K562 (cell line): ENCODE measurements around the gene NMRK2. TPM values are rescaled to one million over a fixed set of nuclear protein-coding genes. Genes with fewer than 3 reads are reported as not detected.
A peak's percentile ranks its signal among the peaks of the same experiment; 100 is the strongest.

ENCODE experiments used
- ARID1B ChIP-seq: fragments of 450-650 bp; IDR thresholded peaks from 2 replicates; pipeline ENCODE4 v1.6.1; 2016; ENCODE audit warnings: antibody characterized with exemption, mild to moderate bottlenecking, inconsistent platforms
- C11orf30 ChIP-seq: fragments of 450-650 bp; IDR thresholded peaks from 2 replicates; pipeline ENCODE4 v1.6.1; 2016; ENCODE audit warnings: low read depth, mild to moderate bottlenecking
- DIDO1 ChIP-seq: fragments of 450-650 bp; IDR thresholded peaks from 2 replicates; pipeline ENCODE4 v1.6.1; 2016; ENCODE audit warnings: low read depth, missing biosample characterization, missing genetic modification characterization
- DPF2 ChIP-seq: fragments of 450-650 bp; IDR thresholded peaks from 2 replicates; pipeline ENCODE4 v1.6.1; 2016
- ELF1 ChIP-seq: fragments of 200-800 bp; sonication (Bioruptor generic); IDR thresholded peaks from 2 replicates; pipeline ENCODE4 v1.6.1; 2016; ENCODE audit warnings: missing genetic modification characterization, missing compliant biosample characterization
- FOXA3 ChIP-seq, 2 experiments: fragments of 450-650 bp in 1 of 2; sonication (generic) in 1 of 2; formaldehyde crosslinking; IDR thresholded peaks in 1 of 2; conservative IDR thresholded peaks in 1 of 2; 2 replicates each; pipeline versions ENCODE4 v1.4.0 to v1.8.0; 2020 to 2022; ENCODE audit warnings: mild to moderate bottlenecking in 2 of 2, missing genetic modification reagents in 1 of 2
- FOXP1 ChIP-seq: sonication (generic); formaldehyde crosslinking; IDR thresholded peaks from 2 replicates; pipeline ENCODE4 v1.8.0; 2022; ENCODE audit warnings: mild to moderate bottlenecking, missing genetic modification reagents
- NRF1 ChIP-seq, 2 experiments: fragments of 450-650 bp; IDR thresholded peaks in 1 of 2; conservative IDR thresholded peaks in 1 of 2; 2 replicates each; pipeline ENCODE4 v1.6.1; 2014; ENCODE audit warnings: mild to moderate bottlenecking in 2 of 2
- PHB2 ChIP-seq: fragments of 450-650 bp; IDR thresholded peaks from 2 replicates; pipeline ENCODE4 v1.6.1; 2017; ENCODE audit warnings: low read depth
- PML ChIP-seq: IDR thresholded peaks from 2 replicates; pipeline ENCODE4 v1.6.1; 2012; ENCODE audit warnings: low read length, inconsistent platforms
- POU5F1 ChIP-seq: fragments of 150-350 bp; IDR thresholded peaks from 2 replicates; pipeline ENCODE4 v1.6.1; 2014; ENCODE audit warnings: borderline replicate concordance, low read length, low read depth, mild to moderate bottlenecking; ENCODE audit not compliant: partially characterized antibody
- PTRF ChIP-seq: fragments of 450-650 bp; IDR thresholded peaks from 2 replicates; pipeline ENCODE4 v1.6.1; 2016; ENCODE audit warnings: mild to moderate bottlenecking, missing genetic modification characterization, missing compliant biosample characterization
- RBFOX2 ChIP-seq: fragments of 200-400 bp; formaldehyde crosslinking; IDR thresholded peaks from 2 replicates; pipeline ENCODE4 v1.6.1; 2017; ENCODE audit warnings: low read depth, mild to moderate bottlenecking, low read length, moderate library complexity
- SAFB2 ChIP-seq: fragments of 200-400 bp; formaldehyde crosslinking; IDR thresholded peaks from 2 replicates; pipeline ENCODE4 v1.6.1; 2018; ENCODE audit warnings: borderline replicate concordance, low read length, low read depth, moderate library complexity; ENCODE audit not compliant: severe bottlenecking
- ZC3H11A ChIP-seq: IDR thresholded peaks from 2 replicates; pipeline ENCODE4 v1.6.1; 2012; ENCODE audit warnings: low read depth, low read length, improper control_type of control experiment
- ZFP30 ChIP-seq: fragments of 250-450 bp; sonication (Bioruptor Pico); IDR thresholded peaks from 2 replicates; pipeline ENCODE4 v1.8.0; 2022; ENCODE audit warnings: moderate library complexity, mild to moderate bottlenecking, inconsistent platforms, borderline replicate concordance
- ZNF175 ChIP-seq: fragments of 200-800 bp; sonication (Bioruptor generic); IDR thresholded peaks from 2 replicates; pipeline ENCODE4 v1.6.1; 2016; ENCODE audit warnings: low read depth, mild to moderate bottlenecking, missing genetic modification characterization, missing compliant biosample characterization
- ZNF212 ChIP-seq: fragments of 450-650 bp; formaldehyde crosslinking; IDR thresholded peaks from 2 replicates; pipeline ENCODE4 v1.4.0; 2020; ENCODE audit warnings: mild to moderate bottlenecking
- ZNF23 ChIP-seq: fragments of 250-450 bp; sonication (Bioruptor Pico); IDR thresholded peaks from 2 replicates; pipeline ENCODE4 v1.4.0; 2020; ENCODE audit warnings: mild to moderate bottlenecking
- ZNF408 ChIP-seq: fragments of 250-450 bp; sonication (Bioruptor Pico); IDR thresholded peaks from 2 replicates; pipeline ENCODE4 v1.4.0; 2020; ENCODE audit warnings: low read depth, mild to moderate bottlenecking, moderate library complexity
- ZNF584 ChIP-seq: fragments of 200-800 bp; sonication (Bioruptor generic); IDR thresholded peaks from 2 replicates; pipeline ENCODE4 v1.6.1; 2016; ENCODE audit warnings: low read depth, mild to moderate bottlenecking, missing genetic modification characterization, missing compliant biosample characterization
- ZZZ3 ChIP-seq: fragments of 450-650 bp; IDR thresholded peaks from 2 replicates; pipeline ENCODE4 v1.6.1; 2016; ENCODE audit warnings: antibody characterized with exemption, mild to moderate bottlenecking, moderate library complexity
- polyA plus RNA-seq, 8 experiments: library from polyadenylated mRNA; depleted of rRNA in 4 of 8; stranded (reverse) in 5 of 8; unstranded in 3 of 8; fragments of >200 nt; fragmentation: Nextera tagmentation in 2 of 8; fragmentation: Illumina TruSeq in 1 of 8; extraction: Ambion mirVana in 2 of 8; extraction: Trizol in 1 of 8; gene quantifications; 2 replicates each; pipeline versions ENCODE4 v1.2.1 to v1.2.3, GENCODE V29; 2011 to 2014; ENCODE audit warnings: inconsistent platforms in 1 of 8, missing spikeins in 1 of 8
- total RNA-seq, 7 experiments: library from RNA; depleted of rRNA in 6 of 7; stranded (reverse); fragments of >200 nt in 6 of 7; fragmentation: Illumina TruSeq in 2 of 7; extraction: Trizol in 2 of 7; gene quantifications; 2 replicates each; pipeline versions ENCODE4 v1.2.1 to v1.2.3, GENCODE V29; 2011 to 2021; ENCODE audit warnings: low replicate concordance in 1 of 7
- TF ChIP-seq, protein P1 (sequence below), 2 experiments: IDR thresholded peaks; 2 replicates each; pipeline ENCODE4 v1.6.1; 2011; ENCODE audit warnings: borderline replicate concordance in 1 of 2, control low read depth in 1 of 2, low read depth in 1 of 2, low read length in 1 of 2, mild to moderate bottlenecking in 1 of 2, mixed read lengths in 1 of 2, moderate library complexity in 1 of 2; ENCODE audit not compliant: insufficient read depth in 1 of 2, insufficient read length in 1 of 2, poor library complexity in 1 of 2, severe bottlenecking in 1 of 2; ENCODE audit errors: extremely low read depth in 1 of 2
- TF ChIP-seq, protein P2 (sequence below): fragments of 250-450 bp; sonication (Bioruptor Pico); IDR thresholded peaks from 2 replicates; pipeline ENCODE4 v1.8.0; 2022; ENCODE audit warnings: moderate library complexity, mild to moderate bottlenecking, inconsistent platforms
- TF ChIP-seq, protein P3 (sequence below): sonication (generic); formaldehyde crosslinking; IDR thresholded peaks from 2 replicates; pipeline ENCODE4 v1.8.1; 2023; ENCODE audit warnings: mild to moderate bottlenecking, missing genetic modification reagents

Gene NMRK2
- total and polyA plus RNA-seq, 9 of the 15 experiments (the other 6 are each of a cell fraction or from before 2014, with no cell fraction given) = not detected

DNA sequence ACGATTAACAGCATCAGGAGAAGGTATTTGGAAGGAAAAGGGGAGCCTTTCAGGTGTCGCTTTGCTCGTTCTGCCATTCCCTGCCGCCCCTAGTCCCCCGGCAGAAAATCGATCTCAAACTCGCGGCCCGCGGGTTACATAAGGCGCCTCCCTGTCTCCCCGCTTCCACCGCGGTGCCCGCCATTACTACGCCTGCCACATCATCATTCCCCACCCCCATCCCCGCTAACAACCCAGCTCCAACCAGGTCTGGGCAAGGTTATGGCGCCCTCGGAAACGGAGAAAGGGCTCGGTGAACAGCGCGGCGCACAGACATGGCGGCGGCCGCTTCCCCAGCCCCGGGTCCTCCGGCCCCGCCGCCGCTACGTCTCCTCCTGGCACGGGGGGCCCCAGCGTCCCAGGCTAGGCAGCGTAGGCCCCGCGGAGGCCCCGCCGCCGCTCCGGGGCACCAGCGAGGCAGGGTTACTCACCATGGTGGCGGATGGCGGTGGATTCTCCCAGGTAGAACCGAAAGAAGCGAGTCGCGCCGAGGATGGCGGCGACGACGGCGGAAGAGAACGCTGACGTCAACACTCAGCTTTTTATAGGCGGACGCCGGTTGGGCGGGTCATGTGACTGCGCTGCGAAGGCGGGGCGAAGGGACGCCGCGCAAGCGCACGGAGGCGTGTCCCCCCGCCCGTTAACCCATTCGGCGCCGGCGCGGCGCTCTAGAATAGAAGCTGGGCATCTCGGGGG lies 52.2 kb downstream of the NMRK2 start, which contains the start of gene EEF2 (continued):
- TF ChIP-seq, protein P1, sequence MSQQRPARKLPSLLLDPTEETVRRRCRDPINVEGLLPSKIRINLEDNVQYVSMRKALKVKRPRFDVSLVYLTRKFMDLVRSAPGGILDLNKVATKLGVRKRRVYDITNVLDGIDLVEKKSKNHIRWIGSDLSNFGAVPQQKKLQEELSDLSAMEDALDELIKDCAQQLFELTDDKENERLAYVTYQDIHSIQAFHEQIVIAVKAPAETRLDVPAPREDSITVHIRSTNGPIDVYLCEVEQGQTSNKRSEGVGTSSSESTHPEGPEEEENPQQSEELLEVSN (IDR thresholded peaks at IDR 0.05; ENCODE audit: borderline replicate concordance in 1 of 2, extremely low read depth in 1 of 2, insufficient read depth in 1 of 2, insufficient read length in 1 of 2, low read depth in 1 of 2, low read length in 1 of 2, poor library complexity in 1 of 2, severe bottlenecking in 1 of 2) = no peak
- TF ChIP-seq NRF1 (conservative IDR thresholded peaks at IDR 0.05 in 1 of 2, IDR thresholded peaks at IDR 0.05 in 1 of 2) = peak; percentile 98
- TF ChIP-seq ZNF23 (CRISPR knock-in tag) = no peak
- no peak for TF ChIP-seq ZNF584 (CRISPR knock-in tag)
- TF ChIP-seq ELF1 (tag) = peak; percentile 58
- TF ChIP-seq C11orf30 = peak; percentile 81
- no peak for TF ChIP-seq ARID1B
- TF ChIP-seq ZFP30 = no peak
- no peak for TF ChIP-seq FOXA3 (CRISPR knock-in tag; conservative IDR thresholded peaks at IDR 0.05 in 1 of 2, IDR thresholded peaks at IDR 0.05 in 1 of 2)
- 0 out of 2 replicates have a peak, but pooled peaks have one; percentile 38 for TF ChIP-seq ZNF175 (CRISPR knock-in tag)
- no peak for TF ChIP-seq ZC3H11A
- TF ChIP-seq FOXP1 (CRISPR knock-in tag) = peak; percentile 93; the same call in 1 of the 2 replicates
- peak; percentile 100 for TF ChIP-seq RBFOX2
- TF ChIP-seq PTRF (tag) = no peak
- TF ChIP-seq PML = peak; percentile 95
- TF ChIP-seq ZNF212 (CRISPR knock-in tag) = no peak
- no peak for TF ChIP-seq ZNF408 (CRISPR knock-in tag)
- TF ChIP-seq, protein P2, sequence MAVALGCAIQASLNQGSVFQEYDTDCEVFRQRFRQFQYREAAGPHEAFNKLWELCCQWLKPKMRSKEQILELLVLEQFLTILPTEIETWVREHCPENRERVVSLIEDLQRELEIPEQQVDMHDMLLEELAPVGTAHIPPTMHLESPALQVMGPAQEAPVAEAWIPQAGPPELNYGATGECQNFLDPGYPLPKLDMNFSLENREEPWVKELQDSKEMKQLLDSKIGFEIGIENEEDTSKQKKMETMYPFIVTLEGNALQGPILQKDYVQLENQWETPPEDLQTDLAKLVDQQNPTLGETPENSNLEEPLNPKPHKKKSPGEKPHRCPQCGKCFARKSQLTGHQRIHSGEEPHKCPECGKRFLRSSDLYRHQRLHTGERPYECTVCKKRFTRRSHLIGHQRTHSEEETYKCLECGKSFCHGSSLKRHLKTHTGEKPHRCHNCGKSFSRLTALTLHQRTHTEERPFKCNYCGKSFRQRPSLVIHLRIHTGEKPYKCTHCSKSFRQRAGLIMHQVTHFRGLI (CRISPR knock-in tag) = no peak
- no peak for TF ChIP-seq DPF2
- TF ChIP-seq, protein P3, sequence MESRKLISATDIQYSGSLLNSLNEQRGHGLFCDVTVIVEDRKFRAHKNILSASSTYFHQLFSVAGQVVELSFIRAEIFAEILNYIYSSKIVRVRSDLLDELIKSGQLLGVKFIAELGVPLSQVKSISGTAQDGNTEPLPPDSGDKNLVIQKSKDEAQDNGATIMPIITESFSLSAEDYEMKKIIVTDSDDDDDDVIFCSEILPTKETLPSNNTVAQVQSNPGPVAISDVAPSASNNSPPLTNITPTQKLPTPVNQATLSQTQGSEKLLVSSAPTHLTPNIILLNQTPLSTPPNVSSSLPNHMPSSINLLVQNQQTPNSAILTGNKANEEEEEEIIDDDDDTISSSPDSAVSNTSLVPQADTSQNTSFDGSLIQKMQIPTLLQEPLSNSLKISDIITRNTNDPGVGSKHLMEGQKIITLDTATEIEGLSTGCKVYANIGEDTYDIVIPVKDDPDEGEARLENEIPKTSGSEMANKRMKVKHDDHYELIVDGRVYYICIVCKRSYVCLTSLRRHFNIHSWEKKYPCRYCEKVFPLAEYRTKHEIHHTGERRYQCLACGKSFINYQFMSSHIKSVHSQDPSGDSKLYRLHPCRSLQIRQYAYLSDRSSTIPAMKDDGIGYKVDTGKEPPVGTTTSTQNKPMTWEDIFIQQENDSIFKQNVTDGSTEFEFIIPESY (CRISPR knock-in tag) = peak; percentile 88
- no peak for TF ChIP-seq PHB2
- TF ChIP-seq DIDO1 (tag) = no peak
- TF ChIP-seq SAFB2 = no peak
- TF ChIP-seq ZZZ3 = peak; percentile 98
- TF ChIP-seq POU5F1 = no peak
